Measurements from ENCODE around the gene GJB4.

DNA sequence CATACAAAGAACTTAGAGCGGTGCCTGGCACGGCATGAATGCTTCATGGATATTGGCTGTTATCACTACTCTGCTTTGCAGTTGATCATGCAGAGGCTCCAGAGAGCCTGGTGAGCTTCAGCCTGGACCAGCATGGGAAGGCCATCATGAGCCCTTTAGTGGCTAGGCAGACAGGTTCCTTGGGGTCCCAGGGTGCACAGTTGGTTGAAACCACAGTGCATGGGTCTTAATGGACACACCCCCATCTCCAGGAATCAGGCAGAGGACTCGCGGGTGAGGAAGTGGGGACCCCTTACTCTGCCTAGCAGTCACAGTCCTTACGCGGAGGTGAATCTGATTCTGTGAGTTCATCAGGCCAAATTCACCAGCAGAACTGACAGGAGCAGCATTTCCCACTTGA is 3.6 kb upstream of the GJB4 start:
- TF ChIP-seq, protein P1, sequence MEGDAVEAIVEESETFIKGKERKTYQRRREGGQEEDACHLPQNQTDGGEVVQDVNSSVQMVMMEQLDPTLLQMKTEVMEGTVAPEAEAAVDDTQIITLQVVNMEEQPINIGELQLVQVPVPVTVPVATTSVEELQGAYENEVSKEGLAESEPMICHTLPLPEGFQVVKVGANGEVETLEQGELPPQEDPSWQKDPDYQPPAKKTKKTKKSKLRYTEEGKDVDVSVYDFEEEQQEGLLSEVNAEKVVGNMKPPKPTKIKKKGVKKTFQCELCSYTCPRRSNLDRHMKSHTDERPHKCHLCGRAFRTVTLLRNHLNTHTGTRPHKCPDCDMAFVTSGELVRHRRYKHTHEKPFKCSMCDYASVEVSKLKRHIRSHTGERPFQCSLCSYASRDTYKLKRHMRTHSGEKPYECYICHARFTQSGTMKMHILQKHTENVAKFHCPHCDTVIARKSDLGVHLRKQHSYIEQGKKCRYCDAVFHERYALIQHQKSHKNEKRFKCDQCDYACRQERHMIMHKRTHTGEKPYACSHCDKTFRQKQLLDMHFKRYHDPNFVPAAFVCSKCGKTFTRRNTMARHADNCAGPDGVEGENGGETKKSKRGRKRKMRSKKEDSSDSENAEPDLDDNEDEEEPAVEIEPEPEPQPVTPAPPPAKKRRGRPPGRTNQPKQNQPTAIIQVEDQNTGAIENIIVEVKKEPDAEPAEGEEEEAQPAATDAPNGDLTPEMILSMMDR (IDR thresholded peaks at IDR 0.05; ENCODE audit: low read depth, low read length, missing input control) = no peak
- TF ChIP-seq SP1 (IDR thresholded peaks at IDR 0.05) (no peak), GABPA (IDR thresholded peaks at IDR 0.05 in 1 of 2, conservative IDR thresholded peaks at IDR 0.05 in 1 of 2) (no peak), TAF1 (conservative IDR thresholded peaks at IDR 0.05) (no peak), HNF4A (conservative IDR thresholded peaks at IDR 0.05) (no peak), NR2F2 (IDR thresholded peaks at IDR 0.05) (no peak), FOXA1 (IDR thresholded peaks at IDR 0.05) (no peak), RXRA (IDR thresholded peaks at IDR 0.05) (no peak), RAD21 (IDR thresholded peaks at IDR 0.05) (no peak)
- TF ChIP-seq, protein P2, sequence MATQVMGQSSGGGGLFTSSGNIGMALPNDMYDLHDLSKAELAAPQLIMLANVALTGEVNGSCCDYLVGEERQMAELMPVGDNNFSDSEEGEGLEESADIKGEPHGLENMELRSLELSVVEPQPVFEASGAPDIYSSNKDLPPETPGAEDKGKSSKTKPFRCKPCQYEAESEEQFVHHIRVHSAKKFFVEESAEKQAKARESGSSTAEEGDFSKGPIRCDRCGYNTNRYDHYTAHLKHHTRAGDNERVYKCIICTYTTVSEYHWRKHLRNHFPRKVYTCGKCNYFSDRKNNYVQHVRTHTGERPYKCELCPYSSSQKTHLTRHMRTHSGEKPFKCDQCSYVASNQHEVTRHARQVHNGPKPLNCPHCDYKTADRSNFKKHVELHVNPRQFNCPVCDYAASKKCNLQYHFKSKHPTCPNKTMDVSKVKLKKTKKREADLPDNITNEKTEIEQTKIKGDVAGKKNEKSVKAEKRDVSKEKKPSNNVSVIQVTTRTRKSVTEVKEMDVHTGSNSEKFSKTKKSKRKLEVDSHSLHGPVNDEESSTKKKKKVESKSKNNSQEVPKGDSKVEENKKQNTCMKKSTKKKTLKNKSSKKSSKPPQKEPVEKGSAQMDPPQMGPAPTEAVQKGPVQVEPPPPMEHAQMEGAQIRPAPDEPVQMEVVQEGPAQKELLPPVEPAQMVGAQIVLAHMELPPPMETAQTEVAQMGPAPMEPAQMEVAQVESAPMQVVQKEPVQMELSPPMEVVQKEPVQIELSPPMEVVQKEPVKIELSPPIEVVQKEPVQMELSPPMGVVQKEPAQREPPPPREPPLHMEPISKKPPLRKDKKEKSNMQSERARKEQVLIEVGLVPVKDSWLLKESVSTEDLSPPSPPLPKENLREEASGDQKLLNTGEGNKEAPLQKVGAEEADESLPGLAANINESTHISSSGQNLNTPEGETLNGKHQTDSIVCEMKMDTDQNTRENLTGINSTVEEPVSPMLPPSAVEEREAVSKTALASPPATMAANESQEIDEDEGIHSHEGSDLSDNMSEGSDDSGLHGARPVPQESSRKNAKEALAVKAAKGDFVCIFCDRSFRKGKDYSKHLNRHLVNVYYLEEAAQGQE (IDR thresholded peaks at IDR 0.05) = no peak
